Spleen (tissue), 11 donors: Measurements from ENCODE around the gene CSRP1. TPM values are rescaled to one million over a fixed set of nuclear protein-coding genes. Genes with fewer than 3 reads are reported as not detected.

Source experiments
- DNase-seq: peaks from one replicate; pipeline ENCODE4 v3.0.0-alpha.2; 2020
- H3K27ac ChIP-seq, 8 donors: fragments of 200-600 bp; sonication (generic) in 7 of 8; 1 replicate in 4 of 8; 2 replicates in 4 of 8; pipeline versions ENCODE4 v1.5.0 to v1.8.0; 2016 to 2021; ENCODE audit warnings: inconsistent platforms in 4 of 8, mild to moderate bottlenecking in 4 of 8, moderate library complexity in 1 of 8
- H3K27me3 ChIP-seq, 7 donors: fragments of 200-600 bp; sonication (generic) in 6 of 7; replicated peaks in 1 of 7; 1 replicate in 4 of 7; 2 replicates in 3 of 7; pipeline versions ENCODE4 v1.5.0 to v1.8.0; 2016 to 2021; ENCODE audit warnings: inconsistent platforms in 3 of 7, mild to moderate bottlenecking in 1 of 7
- H3K36me3 ChIP-seq, 6 donors: fragments of 200-600 bp; sonication (generic) in 5 of 6; 1 replicate in 4 of 6; 2 replicates in 2 of 6; pipeline versions ENCODE4 v1.5.0 to v1.8.0; 2016 to 2021; ENCODE audit warnings: inconsistent platforms in 2 of 6
- H3K4me1 ChIP-seq, 6 donors: fragments of 200-600 bp; sonication (generic) in 5 of 6; 1 replicate in 3 of 6; 2 replicates in 3 of 6; pipeline versions ENCODE4 v1.5.0 to v1.8.0; 2016 to 2021; ENCODE audit warnings: inconsistent platforms in 3 of 6
- H3K4me3 ChIP-seq, 8 donors: fragments of 200-600 bp; sonication (generic) in 7 of 8; 1 replicate in 4 of 8; 2 replicates in 4 of 8; pipeline versions ENCODE4 v1.5.0 to v1.8.0; 2016 to 2021; ENCODE audit warnings: inconsistent platforms in 4 of 8, mild to moderate bottlenecking in 4 of 8, moderate library complexity in 2 of 8
- H3K9me3 ChIP-seq, 8 donors: fragments of 200-600 bp; sonication (generic) in 7 of 8; 1 replicate in 4 of 8; 2 replicates in 4 of 8; pipeline versions ENCODE4 v1.5.0 to v1.8.0; 2016 to 2021; ENCODE audit warnings: inconsistent platforms in 4 of 8
- CTCF ChIP-seq, 11 experiments: fragments of 200-600 bp in 7 of 11; fragments of 450-650 bp in 4 of 11; sonication (generic) in 4 of 11; IDR thresholded peaks in 8 of 11; conservative IDR thresholded peaks in 3 of 11; 1 replicate in 7 of 11; 2 replicates in 4 of 11; pipeline versions ENCODE4 v1.4.0 to v1.8.0; 2016 to 2021; ENCODE audit warnings: antibody characterized with exemption in 11 of 11, inconsistent platforms in 4 of 11, mild to moderate bottlenecking in 1 of 11
- POLR2A ChIP-seq, 3 donors: fragments of 450-650 bp; IDR thresholded peaks; one replicate each; pipeline ENCODE4 v1.5.1; 2017; ENCODE audit warnings: antibody characterized with exemption in 3 of 3, mild to moderate bottlenecking in 1 of 3
- POLR2AphosphoS5 ChIP-seq, 3 donors: sonication (generic); formaldehyde crosslinking; IDR thresholded peaks; one replicate each; pipeline ENCODE4 v1.5.1; 2017; ENCODE audit warnings: antibody characterized with exemption in 3 of 3
- WGBS, 5 donors: extraction: QIAGEN DNeasy Blood & Tissue Kit in 3 of 5; methylation state at CpG; one replicate each; pipeline versions ENCODE4 v1.1.5 to v1.1.7; 2013 to 2018; 5-methylcytosine and 5-hydroxymethylcytosine counted together
- intact Hi-C: fragments of 100-400 bp; cut with DNase I; formaldehyde crosslinking; loops from one replicate; pipeline ENCODE4 v1.15.0; 2023; ENCODE audit warnings: low total_unique reads
- polyA plus RNA-seq, 3 donors: library from polyadenylated mRNA; stranded (reverse); fragments of 200-250 nt; gene quantifications; one replicate each; pipeline ENCODE4 v1.2.1, GENCODE V29; 2013
- total RNA-seq, 7 donors: library from RNA; depleted of rRNA in 3 of 7; stranded (reverse); fragments of >200 nt in 3 of 7; fragmentation: NEBNext Ultra II Directional in 4 of 7; extraction: Animal tissue kit (Norgen Biotek cat#: 25700) in 4 of 7; gene quantifications; one replicate each; pipeline versions ENCODE4 v1.1.0 to v1.2.1, GENCODE V29; 2016 to 2021
- donor health status: healthy with polysubstance abuse.
- donor health status: DM: no; HTN: no; CAD: no; lungs with moderate emphysema.
- donor health status: DM: no; HTN: no; CAD: no.
- donor health status: Bipolar disorder and iron deficiency.
- donor health status: healthy.
- donor health status: DM: no; HTN: no; CAD: no.
- donor health status: DM: yes; HTN: yes; CAD: no.

Gene CSRP1
- total and polyA plus RNA-seq, 10 donors: 67.1 to 360 (median 182) TPM

GRCh38 chr1:201542309-201543035 is 35.5 kb upstream of the CSRP1 start:
- WGBS, 5 donors: 41 to 56% (median 50%) methylated on average over 9 of the region's 9 CpGs
- TF ChIP-seq POLR2A (IDR thresholded peaks at IDR 0.05) (no peak), CTCF (IDR thresholded peaks at IDR 0.05 in 8 of 11, conservative IDR thresholded peaks at IDR 0.05 in 3 of 11) (no peak), POLR2AphosphoS5 (IDR thresholded peaks at IDR 0.05) (no peak)
- Histone ChIP-seq H3K9me3 (no peaks in the 10 kb centered on the region), H3K4me1 (peaks cover 15 to 78% (median 60%) of the 10 kb centered on the region in 6 donors), H3K27ac (peak overlapping the region in 7 of 8 donors; percentile 23 to 82 (median 72)), H3K4me3 (no peak overlapping the region), H3K36me3 (no peaks in the 10 kb centered on the region), H3K27me3 (peaks cover 0 to 34% (median 24%) of the 10 kb centered on the region in 7 donors)
- intact Hi-C loops: no loop called here
- DNase-seq: no peak

GRCh38 chr1:201540846-201541735 is 34.2 kb upstream of the CSRP1 start:
- Histone ChIP-seq H3K4me3 (peak overlapping the region in 1 of 8 donors; percentile 78), H3K4me1 (peaks cover 15 to 90% (median 68%) of the 10 kb centered on the region in 6 donors), H3K27ac (peak overlapping the region in 7 of 8 donors; percentile 14 to 82 (median 72))

GRCh38 chr1:201539561-201540431 is 32.9 kb upstream of the CSRP1 start:
- H3K4me3 ChIP-seq: peak overlapping the region; percentile 37 to 78 (median 54)
- H3K4me1 ChIP-seq: peaks cover 15 to 99% (median 73%) of the 10 kb centered on the region in 6 donors
- intact Hi-C loops: no loop called here

More at GRCh38 chr1:201540846-201541735, 34.2 kb upstream of the CSRP1 start:
- DNase-seq: no peak
- intact Hi-C loops: no loop called here
- 84 to 89% (median 85%) methylated on average over 12 of the region's 12 CpGs for WGBS, 5 donors
- Histone ChIP-seq H3K9me3 (no peaks in the 10 kb centered on the region), H3K36me3 (no peaks in the 10 kb centered on the region), H3K27me3 (peaks cover 0 to 48% (median 24%) of the 10 kb centered on the region in 7 donors)
- TF ChIP-seq CTCF (IDR thresholded peaks at IDR 0.05 in 8 of 11, conservative IDR thresholded peaks at IDR 0.05 in 3 of 11): no peak
- no peak for TF ChIP-seq POLR2A (IDR thresholded peaks at IDR 0.05)
- no peak for TF ChIP-seq POLR2AphosphoS5 (IDR thresholded peaks at IDR 0.05)

More at GRCh38 chr1:201539561-201540431, 32.9 kb upstream of the CSRP1 start:
- TF ChIP-seq CTCF (IDR thresholded peaks at IDR 0.05 in 8 of 11, conservative IDR thresholded peaks at IDR 0.05 in 3 of 11) (no peak), POLR2AphosphoS5 (IDR thresholded peaks at IDR 0.05) (peak; percentile 18 to 55 (median 54))
- Histone ChIP-seq H3K9me3 (no peaks in the 10 kb centered on the region), H3K27ac (peak overlapping the region in 7 of 8 donors; percentile 9 to 82 (median 78)), H3K36me3 (no peaks in the 10 kb centered on the region), H3K27me3 (peaks cover 0 to 55% (median 24%) of the 10 kb centered on the region in 7 donors)
- no peak for DNase-seq
- 0 to 3% (median 1%) methylated on average over 45 to 47 of the region's 47 CpGs for WGBS, 5 donors
